Stimulated activated CD4-positive, alpha-beta T cell treated with anti-CD3 and anti-CD28 coated beads, Interleukin-1b, Interleukin-23, amount 100 ng/mL, for 24 hours (primary cell): ENCODE results near the gene MRGPRG.

Experiments
- DNase-seq, 4 experiments: peaks; one replicate each; pipeline ENCODE4 v3.0.0-alpha.2; 2020; ENCODE audit warnings: low read depth in 4 of 4, low spot score in 1 of 4

MRGPRG gene

GRCh38 chr11:3195251-3196160 is 23.1 kb downstream of the MRGPRG start:
- no peak for DNase-seq

GRCh38 chr11:3194016-3194816 is 24.4 kb downstream of the MRGPRG start:
- DNase-seq: no peak

GRCh38 chr11:3193373-3194015 is 25.1 kb downstream of the MRGPRG start:
- no peak for DNase-seq

GRCh38 chr11:3192511-3193372 is 25.9 kb downstream of the MRGPRG start:
- no peak for DNase-seq

- DNase-seq: no peak
Measured at GRCh38 chr11:3191586-3192324, 26.9 kb downstream of the MRGPRG start.

GRCh38 chr11:3190600-3190999 is 28.0 kb downstream of the MRGPRG start:
- no peak for DNase-seq

- no peak for DNase-seq
Measured at GRCh38 chr11:3189886-3190583, 28.6 kb downstream of the MRGPRG start.

GRCh38 chr11:3189196-3189843 is 29.3 kb downstream of the MRGPRG start:
- DNase-seq: no peak

GRCh38 chr11:3188496-3189195 is 30.0 kb downstream of the MRGPRG start:
- no peak for DNase-seq

GRCh38 chr11:3186166-3186953 is 32.3 kb downstream of the MRGPRG start:
- DNase-seq: no peak

GRCh38 chr11:3184732-3185347 is 33.8 kb downstream of the MRGPRG start:
- DNase-seq: no peak

GRCh38 chr11:3183523-3183922 is 35.1 kb downstream of the MRGPRG start:
- DNase-seq: no peak

- no peak for DNase-seq
Measured at GRCh38 chr11:3182462-3182852, 36.2 kb downstream of the MRGPRG start.

GRCh38 chr11:3181725-3182461 is 36.7 kb downstream of the MRGPRG start:
- no peak for DNase-seq

- DNase-seq: no peak
Measured at GRCh38 chr11:3180869-3181268, 37.7 kb downstream of the MRGPRG start.

GRCh38 chr11:3178349-3178748 is 40.3 kb downstream of the MRGPRG start:
- DNase-seq: no peak
